Camera-type eye (tissue), 1 donor: Measurements from ENCODE around the gene ADCK1. TPM values are rescaled to one million over a fixed set of nuclear protein-coding genes. Genes with fewer than 3 reads are reported as not detected.

Experiments used
- total RNA-seq: library from RNA; depleted of rRNA; stranded (reverse); fragments of >200 nt; gene quantifications from one replicate; pipeline ENCODE4 v1.2.3, GENCODE V29; 2014

Gene ADCK1, protein sequence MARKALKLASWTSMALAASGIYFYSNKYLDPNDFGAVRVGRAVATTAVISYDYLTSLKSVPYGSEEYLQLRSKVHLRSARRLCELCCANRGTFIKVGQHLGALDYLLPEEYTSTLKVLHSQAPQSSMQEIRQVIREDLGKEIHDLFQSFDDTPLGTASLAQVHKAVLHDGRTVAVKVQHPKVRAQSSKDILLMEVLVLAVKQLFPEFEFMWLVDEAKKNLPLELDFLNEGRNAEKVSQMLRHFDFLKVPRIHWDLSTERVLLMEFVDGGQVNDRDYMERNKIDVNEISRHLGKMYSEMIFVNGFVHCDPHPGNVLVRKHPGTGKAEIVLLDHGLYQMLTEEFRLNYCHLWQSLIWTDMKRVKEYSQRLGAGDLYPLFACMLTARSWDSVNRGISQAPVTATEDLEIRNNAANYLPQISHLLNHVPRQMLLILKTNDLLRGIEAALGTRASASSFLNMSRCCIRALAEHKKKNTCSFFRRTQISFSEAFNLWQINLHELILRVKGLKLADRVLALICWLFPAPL
- 10.6 TPM for total RNA-seq

DNA sequence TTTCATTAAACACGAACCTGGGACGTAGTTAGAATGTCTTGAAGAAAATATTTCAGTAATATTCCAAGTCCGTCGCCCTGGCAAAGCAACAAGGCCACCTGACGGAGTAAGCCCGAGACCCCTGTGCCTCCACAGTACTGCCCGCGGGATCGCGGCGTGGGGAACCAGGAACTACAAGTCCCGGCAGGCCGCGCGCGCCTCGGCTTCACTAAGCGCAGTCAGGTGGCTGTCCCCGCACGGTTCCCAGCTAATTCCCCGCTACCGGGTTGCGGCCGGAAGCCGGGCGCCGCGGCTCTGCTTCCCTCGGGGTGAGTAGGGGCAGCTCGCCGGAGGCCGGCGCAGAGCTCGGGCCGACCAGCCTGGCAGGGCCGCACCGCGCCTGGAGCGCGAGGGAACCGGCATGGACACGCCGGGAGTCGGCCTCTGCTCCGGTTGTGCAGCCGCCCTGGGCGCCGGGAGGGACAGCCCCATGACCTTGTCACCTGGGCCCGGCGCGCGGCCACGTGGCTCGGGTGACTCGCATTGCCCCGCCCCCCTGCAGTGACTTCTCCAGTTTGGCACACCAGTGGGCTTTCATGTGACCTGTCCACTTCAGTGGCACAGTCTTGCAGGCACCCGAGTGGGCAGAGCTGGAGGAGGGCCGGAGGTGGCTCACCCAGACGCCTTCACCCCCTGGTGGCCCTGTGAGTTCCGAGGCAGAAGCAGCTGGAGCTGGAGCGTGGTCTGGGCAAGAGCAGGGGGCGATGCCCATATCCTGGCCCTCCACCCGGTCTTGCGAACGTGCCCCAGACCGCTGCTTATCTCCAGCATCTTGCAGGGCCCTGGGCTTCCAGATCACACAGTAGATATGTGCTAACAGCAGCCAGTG lies at the start of gene ADCK1:
ADCK1 (plus strand) TSS at position 247 of the 868 bp plus-strand sequence. CDS start 18,870 bp downstream, outside the sequence.

GRCh38 chr14:77760381-77761204 lies 39.3 kb upstream of the ADCK1 start, which contains the start of gene SNW1:
Gene SNW1, minus strand, starts transcription at chr14:77761156. Its CDS starts 29 bp downstream, at chr14:77761127.

Other genes starting within 250 kb of the ADCK1 start
- gene SPTLC2, start 183.5 kb upstream of the ADCK1 start, total RNA-seq: 51.1 TPM
- gene ALKBH1, start 92.1 kb upstream of the ADCK1 start, total RNA-seq: 23.6 TPM
- gene SLIRP, start 92.0 kb upstream of the ADCK1 start, total RNA-seq: 70.5 TPM
- 69.9 TPM for gene SNW1, start 39.0 kb upstream of the ADCK1 start, total RNA-seq